Mesothelial cell of epicardium (in vitro differentiated cells): ENCODE data around the gene CASR. TPM values are rescaled to one million over a fixed set of nuclear protein-coding genes. Genes with fewer than 3 reads are reported as not detected.

Experiments
- DNase-seq, 2 experiments: peaks; one replicate each; pipeline ENCODE4 v3.0.0; 2021; ENCODE audit warnings: low spot score in 2 of 2; ENCODE audit not compliant: unreplicated experiment in 2 of 2
- H3K27ac Mint-ChIP-seq: 2 replicates; pipeline ENCODE4 v1.8.0; 2021; ENCODE audit warnings: mixed read lengths
- H3K27me3 Mint-ChIP-seq: 2 replicates; pipeline ENCODE4 v1.8.0; 2021; ENCODE audit warnings: low read depth, mixed read lengths
- H3K36me3 Mint-ChIP-seq: 2 replicates; pipeline ENCODE4 v1.8.0; 2021; ENCODE audit warnings: mixed read lengths
- H3K4me1 Mint-ChIP-seq: 2 replicates; pipeline ENCODE4 v1.8.0; 2021; ENCODE audit warnings: mixed read lengths
- H3K4me3 Mint-ChIP-seq: 2 replicates; pipeline ENCODE4 v1.8.0; 2021; ENCODE audit warnings: mild to moderate bottlenecking, moderate library complexity, mixed read lengths
- H3K9me3 Mint-ChIP-seq: 2 replicates; pipeline ENCODE4 v1.8.0; 2021; ENCODE audit warnings: mixed read lengths
- CTCF ChIP-seq: fragments of 200-600 bp; sonication (generic); IDR thresholded peaks from one replicate; pipeline ENCODE4 v1.5.0; 2021; ENCODE audit warnings: antibody characterized with exemption; ENCODE audit not compliant: unreplicated experiment
- total RNA-seq: library from RNA; stranded (reverse); gene quantifications from 3 replicates; pipeline ENCODE4 v1.2.1, GENCODE V29; 2021

The CASR gene
- total RNA-seq, 1 donor from 2014 or later = 0.02 TPM

GRCh38 chr3:122299872-122300460 is 116.5 kb downstream of the CASR start:
- H3K4me1 Mint-ChIP-seq = no peaks in the 10 kb centered on the region
- H3K27ac Mint-ChIP-seq = no peak overlapping the region
- H3K9me3 Mint-ChIP-seq = peaks cover 4% of the 10 kb centered on the region
- H3K36me3 Mint-ChIP-seq = no peaks in the 10 kb centered on the region
- no peak for DNase-seq
- no peaks in the 10 kb centered on the region for H3K27me3 Mint-ChIP-seq
- H3K4me3 Mint-ChIP-seq = no peak overlapping the region
- peak; percentile 58 for TF ChIP-seq CTCF

GRCh38 chr3:122301063-122301462 is 117.6 kb downstream of the CASR start:
- Mint-ChIP-seq H3K36me3 (no peaks in the 10 kb centered on the region), H3K27ac (no peak overlapping the region), H3K27me3 (no peaks in the 10 kb centered on the region), H3K9me3 (peaks cover 4% of the 10 kb centered on the region), H3K4me1 (no peaks in the 10 kb centered on the region), H3K4me3 (no peak overlapping the region)
- DNase-seq = no peak
- TF ChIP-seq CTCF = no peak

GRCh38 chr3:122305818-122306621 is 122.6 kb downstream of the CASR start:
- no peak for TF ChIP-seq CTCF
- Mint-ChIP-seq H3K4me3 (no peak overlapping the region), H3K4me1 (peaks cover 5% of the 10 kb centered on the region), H3K36me3 (no peaks in the 10 kb centered on the region), H3K27me3 (no peaks in the 10 kb centered on the region), H3K27ac (no peak overlapping the region), H3K9me3 (no peaks in the 10 kb centered on the region)
- no peak for DNase-seq

- H3K36me3 Mint-ChIP-seq = no peaks in the 10 kb centered on the region
- no peak for TF ChIP-seq CTCF
- no peak for DNase-seq
- no peak overlapping the region for H3K27ac Mint-ChIP-seq
- no peaks in the 10 kb centered on the region for H3K9me3 Mint-ChIP-seq
- H3K4me1 Mint-ChIP-seq = peaks cover 5% of the 10 kb centered on the region
- no peaks in the 10 kb centered on the region for H3K27me3 Mint-ChIP-seq
- H3K4me3 Mint-ChIP-seq = no peak overlapping the region
These were observed 123.1 kb downstream of the CASR start for GRCh38 chr3:122306622-122306953.

GRCh38 chr3:122307094-122307687 is 123.7 kb downstream of the CASR start:
- H3K27ac Mint-ChIP-seq = no peak overlapping the region
- no peaks in the 10 kb centered on the region for H3K27me3 Mint-ChIP-seq
- no peak overlapping the region for H3K4me3 Mint-ChIP-seq
- no peaks in the 10 kb centered on the region for H3K36me3 Mint-ChIP-seq
- DNase-seq = no peak
- H3K9me3 Mint-ChIP-seq = no peaks in the 10 kb centered on the region
- TF ChIP-seq CTCF = no peak
- peaks cover 5% of the 10 kb centered on the region for H3K4me1 Mint-ChIP-seq
